Stimulated activated CD8-positive, alpha-beta memory T cell treated with anti-CD3 and anti-CD28 coated beads, Interleukin-7, amount 100 ng/mL, for 4 hours (primary cell): ENCODE data around the gene NMUR1.

Experiments
- DNase-seq, 2 donors: peaks; one replicate each; pipeline ENCODE4 v3.0.0-alpha.2; 2020; ENCODE audit warnings: low read depth in 2 of 2

Gene NMUR1

DNA sequence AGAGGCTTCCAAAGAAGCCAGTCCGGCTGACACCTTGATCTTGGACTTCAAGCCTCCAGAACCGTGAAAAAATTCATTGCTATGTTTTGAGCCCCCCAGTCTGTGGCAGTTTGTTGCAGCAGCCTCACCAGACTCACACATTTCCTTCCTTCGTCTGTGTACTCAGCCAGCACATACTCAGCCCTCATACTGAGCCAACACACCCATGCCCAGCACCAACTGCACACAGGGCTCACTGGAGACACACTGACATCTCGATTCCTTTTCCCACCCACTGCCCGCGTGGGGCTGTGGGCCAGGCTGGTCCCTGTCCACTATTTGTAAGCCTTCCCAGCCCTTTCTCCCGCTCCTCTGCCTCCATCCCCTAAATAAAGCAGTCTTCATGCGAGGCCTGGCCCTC lies 24.1 kb upstream of the NMUR1 start:
- DNase-seq: no peak

DNA sequence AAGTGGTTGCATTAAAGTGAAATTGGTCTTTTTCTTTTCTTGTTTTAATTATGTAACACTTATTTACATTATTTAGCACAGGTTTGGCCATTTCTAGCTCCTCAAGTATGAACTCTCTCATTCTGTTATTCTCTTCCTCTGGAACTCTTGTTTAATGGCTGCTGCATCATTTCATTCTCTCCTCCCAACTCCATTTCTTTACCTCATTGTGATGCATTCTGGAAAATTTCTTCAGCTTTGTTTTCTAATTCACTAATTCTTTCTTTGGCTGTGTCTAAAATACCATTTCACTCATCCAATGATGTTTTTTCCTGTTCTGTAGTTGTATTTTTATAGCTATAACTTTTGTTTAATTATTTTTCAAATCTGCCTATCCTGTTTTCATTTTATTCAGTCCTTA lies 22.5 kb upstream of the NMUR1 start:
- DNase-seq: no peak

- DNase-seq: no peak
These were observed 19.4 kb upstream of the NMUR1 start for GRCh38 chr2:231549446-231550239.

DNA sequence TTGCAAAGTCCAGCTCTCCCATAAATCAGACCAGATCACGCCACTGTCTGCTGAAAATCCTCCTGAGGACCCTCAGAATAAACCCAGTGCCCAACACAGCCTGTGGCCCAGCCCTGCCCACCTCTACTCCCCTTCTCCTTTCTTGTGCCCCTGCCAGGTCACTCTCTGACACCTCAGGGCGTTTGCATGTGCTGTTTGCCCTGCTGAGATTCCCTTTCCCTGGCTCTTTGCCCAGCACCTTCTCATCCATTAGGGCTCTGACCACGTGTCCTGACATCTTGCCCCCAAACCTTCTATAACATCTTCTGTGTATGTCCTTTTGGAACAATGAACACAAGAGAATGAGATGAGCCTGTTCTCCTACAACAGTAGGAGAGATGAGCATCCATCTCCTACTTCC lies 18.5 kb upstream of the NMUR1 start:
- DNase-seq: no peak

- no peak for DNase-seq
These were observed 17.3 kb upstream of the NMUR1 start for GRCh38 chr2:231547315-231548110.

- DNase-seq: no peak
These were observed 15.9 kb upstream of the NMUR1 start for GRCh38 chr2:231546014-231546715.

DNA sequence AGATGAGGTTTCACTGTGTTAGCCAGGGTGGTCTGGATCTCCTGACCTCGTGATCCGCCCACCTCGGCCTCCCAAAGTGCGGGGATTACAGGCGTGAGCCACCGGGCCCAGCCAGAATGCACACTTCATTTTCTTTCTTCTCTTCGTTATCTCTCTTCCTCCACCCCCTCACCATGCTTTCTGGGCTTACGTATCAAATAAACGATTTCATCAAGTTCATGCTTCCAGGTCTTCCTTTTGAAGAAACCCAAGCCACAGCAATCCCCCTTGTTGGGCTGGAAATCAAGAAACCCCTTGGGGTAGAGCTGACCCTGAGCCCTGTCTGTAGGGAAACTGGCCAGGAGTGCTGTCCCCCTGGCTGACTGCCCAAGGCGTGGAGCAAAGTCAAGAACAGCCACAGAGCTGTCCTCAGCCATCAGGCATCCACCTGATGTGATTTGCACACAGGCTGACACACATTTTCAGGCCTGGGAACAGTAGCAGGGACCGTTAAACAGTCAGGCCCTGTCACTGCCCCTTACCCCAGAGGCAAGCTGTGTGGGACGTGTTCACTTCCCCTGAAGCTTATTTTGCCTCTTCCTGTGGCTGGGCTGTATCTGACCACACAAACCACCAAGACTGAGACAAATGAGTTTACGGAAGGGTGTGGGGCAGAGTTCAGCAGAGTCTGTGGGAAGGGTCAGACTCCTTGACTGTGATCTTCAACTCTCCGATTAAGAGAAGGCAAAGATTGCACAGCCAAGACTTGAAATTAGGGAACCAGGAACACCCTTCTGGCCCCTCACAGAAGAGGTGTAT lies 15.1 kb upstream of the NMUR1 start:
- DNase-seq: peak; percentile 47 to 48

GRCh38 chr2:231542136-231542535 lies 11.9 kb upstream of the NMUR1 start:
- DNase-seq: no peak

DNA sequence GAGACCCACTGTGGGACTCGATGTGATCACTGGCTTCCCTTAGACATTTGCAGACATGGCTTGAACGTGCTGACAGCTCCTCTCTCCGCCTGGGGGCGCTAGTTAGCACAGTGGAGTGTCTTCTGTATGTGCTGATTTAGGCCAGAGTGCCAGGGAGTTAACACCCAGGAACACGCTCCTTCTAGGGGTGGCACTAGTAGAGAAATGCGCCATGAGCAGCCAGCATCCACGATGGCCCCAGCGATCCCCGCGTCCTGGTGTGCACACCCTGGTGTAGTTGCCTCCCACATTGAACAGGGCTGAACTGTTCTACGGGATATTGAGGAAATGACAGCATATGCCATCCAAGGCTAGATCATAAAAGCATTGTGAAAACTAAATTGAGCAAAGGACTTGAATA lies 11.4 kb upstream of the NMUR1 start:
- DNase-seq: no peak

- no peak for DNase-seq
These were observed 9.7 kb upstream of the NMUR1 start for GRCh38 chr2:231539991-231540390.

DNA sequence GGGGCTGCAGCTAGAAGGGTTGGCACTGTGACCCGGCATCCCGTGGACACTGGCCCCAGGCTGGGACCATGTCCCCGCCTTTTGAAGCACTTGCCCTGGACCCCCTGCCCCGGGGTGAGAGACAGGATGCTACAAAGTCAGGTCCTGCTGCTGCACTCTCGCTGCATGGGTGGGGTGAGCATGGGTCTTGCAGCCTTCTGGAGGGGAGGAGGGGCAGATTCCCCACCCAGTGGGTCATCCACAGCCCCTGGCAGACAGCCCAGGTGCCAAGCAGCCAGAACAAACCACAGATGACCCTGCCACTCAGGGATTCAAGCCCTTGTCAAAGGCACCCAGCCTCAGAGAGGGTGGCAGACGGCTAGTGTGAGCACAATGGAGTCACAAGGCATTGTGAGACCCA lies 5.7 kb upstream of the NMUR1 start:
- DNase-seq: no peak

DNA sequence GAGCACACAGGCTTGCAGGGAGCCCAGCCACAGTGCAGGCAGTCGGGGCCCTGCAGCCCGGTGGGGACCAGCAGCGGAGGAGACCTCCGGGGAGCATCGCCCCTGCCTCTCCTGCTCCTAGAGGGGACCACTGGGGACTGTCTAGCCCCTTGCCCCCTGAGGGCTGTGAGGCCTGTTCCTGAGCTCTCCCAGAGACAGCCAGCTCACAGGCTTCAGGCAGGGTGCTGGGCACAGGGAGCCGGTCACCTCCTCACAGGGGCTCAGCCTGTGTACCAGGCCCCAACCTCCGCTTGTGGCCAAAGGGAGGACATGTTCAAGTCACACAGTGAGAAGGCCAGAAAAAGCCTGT lies 3.5 kb upstream of the NMUR1 start:
- no peak for DNase-seq

DNA sequence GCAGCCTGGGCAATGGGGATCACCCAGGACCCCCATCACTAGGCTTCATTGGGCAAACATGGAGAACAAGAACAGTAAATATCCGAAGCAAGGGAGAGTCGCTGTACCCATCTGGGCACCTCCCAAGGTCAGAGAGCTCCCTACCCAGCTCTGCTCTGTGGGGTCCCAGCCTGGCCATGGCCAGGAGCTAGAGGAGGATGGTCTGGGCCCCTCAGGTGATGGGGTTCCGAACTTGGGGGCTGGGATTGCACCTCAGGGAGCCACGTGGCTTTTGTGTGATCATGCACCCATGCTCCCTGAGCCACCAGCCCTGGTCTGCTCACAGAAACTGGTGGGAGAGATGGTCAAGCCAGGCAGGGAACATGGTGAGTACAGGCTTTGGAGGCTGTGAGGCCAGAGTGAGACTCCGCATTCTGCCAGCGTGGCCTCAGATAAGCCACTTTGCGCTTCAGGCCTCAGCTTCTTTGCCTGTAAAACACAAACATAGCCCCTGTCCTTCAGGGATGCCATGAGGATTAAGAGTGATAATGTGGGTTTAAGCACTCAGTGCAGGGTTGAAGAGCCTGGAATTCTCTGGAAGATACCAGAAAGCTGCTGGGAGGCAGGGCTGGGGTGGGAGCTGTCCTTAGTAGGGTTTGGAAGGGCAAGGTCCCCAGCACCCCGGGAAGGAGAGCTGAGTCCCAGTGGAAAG lies 3.0 kb upstream of the NMUR1 start:
- no peak for DNase-seq

- no peak for DNase-seq
These were observed 2.5 kb upstream of the NMUR1 start for GRCh38 chr2:231532756-231533035.

DNA sequence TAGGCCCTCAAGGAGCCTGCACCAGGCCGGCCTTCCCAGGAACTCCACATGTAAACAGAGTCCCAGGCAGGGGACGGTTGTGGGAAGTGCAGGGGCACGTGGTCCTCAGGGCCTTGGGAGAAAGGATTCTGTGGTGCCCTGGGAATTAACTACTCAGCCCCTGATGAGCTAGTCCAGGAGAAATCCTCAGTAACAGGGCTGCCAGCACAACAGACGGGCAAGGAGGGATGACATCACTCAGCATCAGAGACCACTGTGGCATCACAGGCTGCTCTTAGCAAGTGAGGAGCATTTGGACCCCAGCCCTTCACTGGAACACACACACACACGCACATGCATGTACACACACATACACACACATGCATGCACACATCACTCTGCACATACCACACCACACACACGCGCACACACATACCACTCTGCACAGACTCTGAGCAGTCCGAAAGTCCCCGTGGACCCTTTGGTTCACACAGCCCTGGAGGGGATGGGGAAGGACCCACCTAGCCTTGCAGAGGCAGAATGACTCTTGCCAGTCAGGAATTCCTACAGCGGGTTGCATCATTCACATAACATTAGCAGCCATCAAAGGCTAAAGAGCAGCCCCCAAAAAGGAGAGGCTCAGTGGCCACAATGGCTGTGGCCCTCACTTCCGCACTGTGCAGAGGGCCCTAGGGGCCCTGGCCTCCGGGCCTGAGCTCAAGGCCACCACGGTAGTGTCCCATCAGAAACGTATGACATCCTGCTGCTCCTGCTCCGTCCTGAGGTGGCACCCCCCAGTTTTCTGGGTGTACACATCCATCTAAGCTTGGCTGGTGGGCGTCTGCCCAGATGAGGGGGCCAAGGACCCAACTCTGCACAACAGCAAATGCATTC lies 1.9 kb upstream of the NMUR1 start:
- DNase-seq: no peak

- DNase-seq: no peak
These were observed 1.2 kb upstream of the NMUR1 start for GRCh38 chr2:231531466-231531865.

GRCh38 chr2:231528636-231529030 lies 1.6 kb downstream of the NMUR1 start:
- no peak for DNase-seq

GRCh38 chr2:231527955-231528635 lies 2.1 kb downstream of the NMUR1 start:
- DNase-seq: no peak

DNA sequence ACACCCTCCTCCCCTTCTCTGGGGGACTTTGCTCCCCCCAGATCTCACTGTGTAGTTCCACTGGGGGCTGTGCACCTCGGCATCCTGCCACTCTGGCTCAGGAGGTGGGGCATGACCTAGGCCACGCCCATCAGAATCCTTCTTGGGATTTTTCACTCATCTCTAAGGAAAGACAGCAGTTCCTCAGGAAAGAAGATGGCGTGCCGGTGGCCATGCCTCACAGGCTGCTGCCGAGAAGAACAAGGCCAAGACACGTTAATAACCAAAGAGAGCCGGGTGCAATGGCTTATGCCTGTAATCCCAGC lies 3.2 kb downstream of the NMUR1 start:
- DNase-seq: no peak
